Loucy (cell line): ENCODE data around the gene ANKRD34A.

Experiments used
- EZH2phosphoT487 ChIP-seq: fragments of 200-600 bp; IDR thresholded peaks from 2 replicates; pipeline ENCODE4 v1.6.1; 2018; ENCODE audit warnings: antibody characterized with exemption, mild to moderate bottlenecking, moderate library complexity, borderline replicate concordance
- TF ChIP-seq, protein P1 (sequence below): fragments of 200-600 bp; sonication (generic); conservative IDR thresholded peaks from 2 replicates; pipeline ENCODE4 v1.5.1; 2014; ENCODE audit warnings: mild to moderate bottlenecking, antibody characterized with exemption, low read length

DNA sequence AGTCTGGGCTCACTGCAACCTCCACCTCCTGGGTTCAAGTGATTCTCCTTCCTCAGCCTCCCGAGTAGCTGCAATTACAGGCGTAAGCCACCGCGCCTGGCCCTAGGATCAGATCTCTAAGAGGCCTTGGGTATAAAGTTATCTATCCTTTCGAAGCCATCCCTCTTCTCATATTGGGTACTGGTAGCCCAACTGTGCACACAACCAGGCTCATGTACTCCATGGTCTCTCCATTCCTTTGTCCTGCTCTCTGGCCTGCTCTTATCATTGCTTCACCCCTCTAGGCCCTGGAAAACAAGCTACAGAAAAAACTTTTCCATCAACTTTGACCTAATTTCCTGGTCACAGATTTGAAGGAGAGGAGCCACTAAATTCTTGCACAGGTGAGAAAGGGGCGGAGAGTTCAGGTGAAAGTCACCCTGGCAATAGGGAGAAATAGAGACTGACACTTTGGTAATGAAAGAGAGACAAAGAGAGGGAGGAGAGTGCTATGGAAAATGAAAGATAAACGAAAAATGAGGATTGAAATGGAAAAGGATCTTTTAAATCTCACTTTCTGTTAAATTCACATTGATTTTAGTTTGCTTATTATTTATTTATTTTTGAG, 26.0 kb upstream of the ANKRD34A start:
- TF ChIP-seq, protein P1, sequence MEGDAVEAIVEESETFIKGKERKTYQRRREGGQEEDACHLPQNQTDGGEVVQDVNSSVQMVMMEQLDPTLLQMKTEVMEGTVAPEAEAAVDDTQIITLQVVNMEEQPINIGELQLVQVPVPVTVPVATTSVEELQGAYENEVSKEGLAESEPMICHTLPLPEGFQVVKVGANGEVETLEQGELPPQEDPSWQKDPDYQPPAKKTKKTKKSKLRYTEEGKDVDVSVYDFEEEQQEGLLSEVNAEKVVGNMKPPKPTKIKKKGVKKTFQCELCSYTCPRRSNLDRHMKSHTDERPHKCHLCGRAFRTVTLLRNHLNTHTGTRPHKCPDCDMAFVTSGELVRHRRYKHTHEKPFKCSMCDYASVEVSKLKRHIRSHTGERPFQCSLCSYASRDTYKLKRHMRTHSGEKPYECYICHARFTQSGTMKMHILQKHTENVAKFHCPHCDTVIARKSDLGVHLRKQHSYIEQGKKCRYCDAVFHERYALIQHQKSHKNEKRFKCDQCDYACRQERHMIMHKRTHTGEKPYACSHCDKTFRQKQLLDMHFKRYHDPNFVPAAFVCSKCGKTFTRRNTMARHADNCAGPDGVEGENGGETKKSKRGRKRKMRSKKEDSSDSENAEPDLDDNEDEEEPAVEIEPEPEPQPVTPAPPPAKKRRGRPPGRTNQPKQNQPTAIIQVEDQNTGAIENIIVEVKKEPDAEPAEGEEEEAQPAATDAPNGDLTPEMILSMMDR: no peak
- no peak for TF ChIP-seq EZH2phosphoT487
